ENCODE results near the gene DLG4.
"Not testable (repeated sequence)": the region's sequence is repeated elsewhere in the genome, so short reads cannot be mapped to it uniquely, and the experiment has no call there.

DNA sequence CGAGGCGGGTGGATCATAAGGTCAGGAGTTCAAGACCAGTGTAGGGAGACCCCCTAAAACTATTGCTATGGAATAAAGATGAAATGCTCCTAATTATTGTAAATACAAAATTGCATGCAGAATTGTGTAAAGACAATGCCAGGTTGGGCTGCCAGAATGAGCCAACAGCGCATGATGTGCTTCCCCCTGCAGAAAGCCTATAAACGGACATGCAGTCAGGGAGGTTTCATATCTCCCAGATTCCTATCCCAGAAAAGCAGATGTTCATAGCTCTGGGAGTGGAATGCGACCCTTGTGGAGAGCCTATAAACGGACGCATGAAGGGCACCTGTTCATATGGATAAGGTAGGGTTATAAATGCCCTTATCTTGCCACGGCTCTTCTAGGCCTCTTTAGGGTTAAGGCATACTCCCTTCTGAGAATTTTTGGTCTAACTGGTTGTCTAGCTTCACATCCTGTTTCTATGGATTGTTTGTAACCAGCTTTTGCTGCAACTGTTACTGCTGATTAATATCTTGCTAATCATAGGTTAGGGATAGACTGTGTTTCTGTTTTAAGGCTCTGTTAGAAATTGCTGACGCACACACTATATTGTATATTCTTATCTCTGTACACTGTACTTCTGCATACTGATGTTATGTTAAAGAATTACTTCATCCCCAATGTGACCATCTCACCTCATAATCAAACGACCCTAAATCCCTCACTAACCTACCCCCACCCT is 50.6 kb downstream of the DLG4 start:
- TF ChIP-seq TCF4 (CRISPR knock-in tag; IDR thresholded peaks at IDR 0.05; ENCODE audit: borderline replicate concordance); ZFP30 (CRISPR knock-in tag; IDR thresholded peaks at IDR 0.05); ESRRG (CRISPR knock-in tag; IDR thresholded peaks at IDR 0.05); ARNTL (CRISPR knock-in tag; IDR thresholded peaks at IDR 0.05; ENCODE audit: borderline replicate concordance, low read depth); PPARA (CRISPR knock-in tag; IDR thresholded peaks at IDR 0.05; ENCODE audit: borderline replicate concordance); RARB (CRISPR knock-in tag; IDR thresholded peaks at IDR 0.05); SNAI2 (CRISPR knock-in tag; IDR thresholded peaks at IDR 0.05); BACH2 (CRISPR knock-in tag; IDR thresholded peaks at IDR 0.05; ENCODE audit: borderline replicate concordance); ISL1 (CRISPR knock-in tag; IDR thresholded peaks at IDR 0.05): not testable (repeated sequence)
- TF ChIP-seq, protein P1, sequence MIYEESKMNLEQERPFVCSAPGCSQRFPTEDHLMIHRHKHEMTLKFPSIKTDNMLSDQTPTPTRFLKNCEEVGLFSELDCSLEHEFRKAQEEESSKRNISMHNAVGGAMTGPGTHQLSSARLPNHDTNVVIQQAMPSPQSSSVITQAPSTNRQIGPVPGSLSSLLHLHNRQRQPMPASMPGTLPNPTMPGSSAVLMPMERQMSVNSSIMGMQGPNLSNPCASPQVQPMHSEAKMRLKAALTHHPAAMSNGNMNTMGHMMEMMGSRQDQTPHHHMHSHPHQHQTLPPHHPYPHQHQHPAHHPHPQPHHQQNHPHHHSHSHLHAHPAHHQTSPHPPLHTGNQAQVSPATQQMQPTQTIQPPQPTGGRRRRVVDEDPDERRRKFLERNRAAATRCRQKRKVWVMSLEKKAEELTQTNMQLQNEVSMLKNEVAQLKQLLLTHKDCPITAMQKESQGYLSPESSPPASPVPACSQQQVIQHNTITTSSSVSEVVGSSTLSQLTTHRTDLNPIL (CRISPR knock-in tag; IDR thresholded peaks at IDR 0.05; ENCODE audit: low read depth): not testable (repeated sequence)
- TF ChIP-seq, protein P2, sequence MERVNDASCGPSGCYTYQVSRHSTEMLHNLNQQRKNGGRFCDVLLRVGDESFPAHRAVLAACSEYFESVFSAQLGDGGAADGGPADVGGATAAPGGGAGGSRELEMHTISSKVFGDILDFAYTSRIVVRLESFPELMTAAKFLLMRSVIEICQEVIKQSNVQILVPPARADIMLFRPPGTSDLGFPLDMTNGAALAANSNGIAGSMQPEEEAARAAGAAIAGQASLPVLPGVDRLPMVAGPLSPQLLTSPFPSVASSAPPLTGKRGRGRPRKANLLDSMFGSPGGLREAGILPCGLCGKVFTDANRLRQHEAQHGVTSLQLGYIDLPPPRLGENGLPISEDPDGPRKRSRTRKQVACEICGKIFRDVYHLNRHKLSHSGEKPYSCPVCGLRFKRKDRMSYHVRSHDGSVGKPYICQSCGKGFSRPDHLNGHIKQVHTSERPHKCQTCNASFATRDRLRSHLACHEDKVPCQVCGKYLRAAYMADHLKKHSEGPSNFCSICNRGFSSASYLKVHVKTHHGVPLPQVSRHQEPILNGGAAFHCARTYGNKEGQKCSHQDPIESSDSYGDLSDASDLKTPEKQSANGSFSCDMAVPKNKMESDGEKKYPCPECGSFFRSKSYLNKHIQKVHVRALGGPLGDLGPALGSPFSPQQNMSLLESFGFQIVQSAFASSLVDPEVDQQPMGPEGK (CRISPR knock-in tag; IDR thresholded peaks at IDR 0.05; ENCODE audit: borderline replicate concordance): not testable (repeated sequence)
- TF ChIP-seq, protein P3, sequence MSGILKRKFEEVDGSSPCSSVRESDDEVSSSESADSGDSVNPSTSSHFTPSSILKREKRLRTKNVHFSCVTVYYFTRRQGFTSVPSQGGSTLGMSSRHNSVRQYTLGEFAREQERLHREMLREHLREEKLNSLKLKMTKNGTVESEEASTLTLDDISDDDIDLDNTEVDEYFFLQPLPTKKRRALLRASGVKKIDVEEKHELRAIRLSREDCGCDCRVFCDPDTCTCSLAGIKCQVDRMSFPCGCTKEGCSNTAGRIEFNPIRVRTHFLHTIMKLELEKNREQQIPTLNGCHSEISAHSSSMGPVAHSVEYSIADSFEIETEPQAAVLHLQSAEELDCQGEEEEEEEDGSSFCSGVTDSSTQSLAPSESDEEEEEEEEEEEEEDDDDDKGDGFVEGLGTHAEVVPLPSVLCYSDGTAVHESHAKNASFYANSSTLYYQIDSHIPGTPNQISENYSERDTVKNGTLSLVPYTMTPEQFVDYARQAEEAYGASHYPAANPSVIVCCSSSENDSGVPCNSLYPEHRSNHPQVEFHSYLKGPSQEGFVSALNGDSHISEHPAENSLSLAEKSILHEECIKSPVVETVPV (CRISPR knock-in tag; IDR thresholded peaks at IDR 0.05): not testable (repeated sequence)
- TF ChIP-seq, protein P4, sequence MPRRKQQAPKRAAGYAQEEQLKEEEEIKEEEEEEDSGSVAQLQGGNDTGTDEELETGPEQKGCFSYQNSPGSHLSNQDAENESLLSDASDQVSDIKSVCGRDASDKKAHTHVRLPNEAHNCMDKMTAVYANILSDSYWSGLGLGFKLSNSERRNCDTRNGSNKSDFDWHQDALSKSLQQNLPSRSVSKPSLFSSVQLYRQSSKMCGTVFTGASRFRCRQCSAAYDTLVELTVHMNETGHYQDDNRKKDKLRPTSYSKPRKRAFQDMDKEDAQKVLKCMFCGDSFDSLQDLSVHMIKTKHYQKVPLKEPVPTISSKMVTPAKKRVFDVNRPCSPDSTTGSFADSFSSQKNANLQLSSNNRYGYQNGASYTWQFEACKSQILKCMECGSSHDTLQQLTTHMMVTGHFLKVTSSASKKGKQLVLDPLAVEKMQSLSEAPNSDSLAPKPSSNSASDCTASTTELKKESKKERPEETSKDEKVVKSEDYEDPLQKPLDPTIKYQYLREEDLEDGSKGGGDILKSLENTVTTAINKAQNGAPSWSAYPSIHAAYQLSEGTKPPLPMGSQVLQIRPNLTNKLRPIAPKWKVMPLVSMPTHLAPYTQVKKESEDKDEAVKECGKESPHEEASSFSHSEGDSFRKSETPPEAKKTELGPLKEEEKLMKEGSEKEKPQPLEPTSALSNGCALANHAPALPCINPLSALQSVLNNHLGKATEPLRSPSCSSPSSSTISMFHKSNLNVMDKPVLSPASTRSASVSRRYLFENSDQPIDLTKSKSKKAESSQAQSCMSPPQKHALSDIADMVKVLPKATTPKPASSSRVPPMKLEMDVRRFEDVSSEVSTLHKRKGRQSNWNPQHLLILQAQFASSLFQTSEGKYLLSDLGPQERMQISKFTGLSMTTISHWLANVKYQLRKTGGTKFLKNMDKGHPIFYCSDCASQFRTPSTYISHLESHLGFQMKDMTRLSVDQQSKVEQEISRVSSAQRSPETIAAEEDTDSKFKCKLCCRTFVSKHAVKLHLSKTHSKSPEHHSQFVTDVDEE (CRISPR knock-in tag; IDR thresholded peaks at IDR 0.05): not testable (repeated sequence)
- TF ChIP-seq, protein P5, sequence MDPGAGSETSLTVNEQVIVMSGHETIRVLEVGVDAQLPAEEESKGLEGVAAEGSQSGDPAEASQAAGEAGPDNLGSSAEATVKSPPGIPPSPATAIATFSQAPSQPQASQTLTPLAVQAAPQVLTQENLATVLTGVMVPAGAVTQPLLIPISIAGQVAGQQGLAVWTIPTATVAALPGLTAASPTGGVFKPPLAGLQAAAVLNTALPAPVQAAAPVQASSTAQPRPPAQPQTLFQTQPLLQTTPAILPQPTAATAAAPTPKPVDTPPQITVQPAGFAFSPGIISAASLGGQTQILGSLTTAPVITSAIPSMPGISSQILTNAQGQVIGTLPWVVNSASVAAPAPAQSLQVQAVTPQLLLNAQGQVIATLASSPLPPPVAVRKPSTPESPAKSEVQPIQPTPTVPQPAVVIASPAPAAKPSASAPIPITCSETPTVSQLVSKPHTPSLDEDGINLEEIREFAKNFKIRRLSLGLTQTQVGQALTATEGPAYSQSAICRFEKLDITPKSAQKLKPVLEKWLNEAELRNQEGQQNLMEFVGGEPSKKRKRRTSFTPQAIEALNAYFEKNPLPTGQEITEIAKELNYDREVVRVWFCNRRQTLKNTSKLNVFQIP (CRISPR knock-in tag; IDR thresholded peaks at IDR 0.05; ENCODE audit: borderline replicate concordance, low read depth): not testable (repeated sequence)
